Calu3 (cell line): ENCODE data around the gene LPCAT1. TPM values are rescaled to one million over a fixed set of nuclear protein-coding genes. Genes with fewer than 3 reads are reported as not detected.

Experiments used
- BruUV-seq: library from RNA; stranded (reverse); fragments of 400-500 nt; replicated peaks from 2 replicates; lab custom pipeline; 2021; lab: Mats Ljungman, UMichigan
- CTCF ChIA-PET: fragments of 300-600 bp; sonication (Branson Sonifier 250); formaldehyde crosslinking; loops from one replicate; lab custom pipeline; 2022; ENCODE audit warnings: antibody characterized with exemption; lab: Charles Lee
- DNase-seq: peaks from one replicate; pipeline ENCODE4 v3.0.0; 2022
- H3K27ac Mint-ChIP-seq: one replicate; pipeline ENCODE4 v1.8.0; 2022; ENCODE audit warnings: mixed read lengths; ENCODE audit not compliant: unreplicated experiment
- H3K27me3 Mint-ChIP-seq: one replicate; pipeline ENCODE4 v1.8.0; 2022; ENCODE audit warnings: mixed read lengths; ENCODE audit not compliant: unreplicated experiment
- H3K36me3 Mint-ChIP-seq: one replicate; pipeline ENCODE4 v1.8.0; 2022; ENCODE audit warnings: mild to moderate bottlenecking, moderate library complexity, mixed read lengths; ENCODE audit not compliant: insufficient read depth, unreplicated experiment
- H3K4me1 Mint-ChIP-seq: one replicate; pipeline ENCODE4 v1.8.0; 2022; ENCODE audit warnings: mild to moderate bottlenecking, low read depth, mixed read lengths; ENCODE audit not compliant: unreplicated experiment
- H3K4me3 Mint-ChIP-seq: one replicate; pipeline ENCODE4 v1.8.0; 2022; ENCODE audit warnings: mild to moderate bottlenecking, low read depth, moderate library complexity, mixed read lengths; ENCODE audit not compliant: unreplicated experiment
- H3K9me3 Mint-ChIP-seq: one replicate; pipeline ENCODE4 v1.8.0; 2022; ENCODE audit warnings: low read depth, mixed read lengths; ENCODE audit not compliant: unreplicated experiment
- CTCF ChIP-seq: fragments of 200-600 bp; IDR thresholded peaks from one replicate; pipeline ENCODE4 v1.8.0; 2022; ENCODE audit warnings: antibody characterized with exemption; ENCODE audit not compliant: unreplicated experiment
- intact Hi-C: fragments of 100-400 bp; cut with micrococcal nuclease; formaldehyde crosslinking; loops from one replicate; pipeline ENCODE4 v1.10.0; 2022; ENCODE audit not compliant: unreplicated experiment
- total RNA-seq: library from RNA; stranded (reverse); gene quantifications from 2 replicates; pipeline ENCODE4 v1.2.3, GENCODE V29; 2022

Gene LPCAT1
- total RNA-seq, 1 experiment from 2014 or later: 42.3 TPM

- H3K4me3 Mint-ChIP-seq: no peak overlapping the region
- H3K4me1 Mint-ChIP-seq: no peaks in the 10 kb centered on the region
- CTCF ChIA-PET: no interaction called here
- H3K27ac Mint-ChIP-seq: no peak overlapping the region
- no peak for DNase-seq
- H3K27me3 Mint-ChIP-seq: peaks cover 40% of the 10 kb centered on the region
- BruUV-seq: no TSS peak
- intact Hi-C loops: no loop called here
- H3K36me3 Mint-ChIP-seq: no peaks in the 10 kb centered on the region
- H3K9me3 Mint-ChIP-seq: peaks cover 6% of the 10 kb centered on the region
- TF ChIP-seq CTCF: no peak
Observed at GRCh38 chr5:1438871-1439270, 84.9 kb downstream of the LPCAT1 start.

- no peaks in the 10 kb centered on the region for H3K36me3 Mint-ChIP-seq
- no TSS peak for BruUV-seq
- no peaks in the 10 kb centered on the region for H3K4me1 Mint-ChIP-seq
- no peak overlapping the region for H3K27ac Mint-ChIP-seq
- TF ChIP-seq CTCF: no peak
- H3K27me3 Mint-ChIP-seq: peaks cover 32% of the 10 kb centered on the region
- CTCF ChIA-PET: no interaction called here
- no peak for DNase-seq
- H3K4me3 Mint-ChIP-seq: no peak overlapping the region
- peaks cover 11% of the 10 kb centered on the region for H3K9me3 Mint-ChIP-seq
- intact Hi-C loops: no loop called here
Observed at GRCh38 chr5:1437876-1438559, 85.7 kb downstream of the LPCAT1 start.

- TF ChIP-seq CTCF: no peak
- DNase-seq: no peak
- peaks cover 11% of the 10 kb centered on the region for H3K9me3 Mint-ChIP-seq
- no peak overlapping the region for H3K4me3 Mint-ChIP-seq
- no TSS peak for BruUV-seq
- peaks cover 30% of the 10 kb centered on the region for H3K27me3 Mint-ChIP-seq
- no peaks in the 10 kb centered on the region for H3K36me3 Mint-ChIP-seq
- CTCF ChIA-PET: no interaction called here
- no peaks in the 10 kb centered on the region for H3K4me1 Mint-ChIP-seq
- no peak overlapping the region for H3K27ac Mint-ChIP-seq
- intact Hi-C loops: no loop called here
Observed at GRCh38 chr5:1437226-1437829, 86.4 kb downstream of the LPCAT1 start.

GRCh38 chr5:1436681-1437080 lies 87.1 kb downstream of the LPCAT1 start:
- DNase-seq: no peak
- no TSS peak for BruUV-seq
- Mint-ChIP-seq H3K9me3 (peaks cover 11% of the 10 kb centered on the region), H3K27ac (no peak overlapping the region), H3K27me3 (peaks cover 24% of the 10 kb centered on the region), H3K36me3 (no peaks in the 10 kb centered on the region), H3K4me3 (no peak overlapping the region), H3K4me1 (no peaks in the 10 kb centered on the region)
- TF ChIP-seq CTCF: no peak
- CTCF ChIA-PET: no interaction called here
- intact Hi-C loops: no loop called here
